Keratinocyte (primary cell): Measurements from ENCODE around the gene GPX7.

ENCODE experiments used
- EZH2 ChIP-seq: IDR thresholded peaks from one replicate; pipeline ENCODE4 v1.6.1; 2012; ENCODE audit warnings: inconsistent platforms, mild to moderate bottlenecking, low read length, moderate library complexity
- TF ChIP-seq, protein P1 (sequence below), 3 experiments: IDR thresholded peaks in 1 of 3; conservative IDR thresholded peaks in 1 of 3; optimal IDR thresholded peaks in 1 of 3; 2 replicates in 2 of 3; 3 replicates in 1 of 3; pipeline versions ENCODE3 to v1.5.1; 2011; ENCODE audit warnings: low read length in 3 of 3, mild to moderate bottlenecking in 3 of 3, moderate library complexity in 2 of 3, control low read depth in 1 of 3, inconsistent platforms in 1 of 3; ENCODE audit not compliant: insufficient read depth in 2 of 3; ENCODE audit errors: extremely low read depth in 1 of 3

DNA sequence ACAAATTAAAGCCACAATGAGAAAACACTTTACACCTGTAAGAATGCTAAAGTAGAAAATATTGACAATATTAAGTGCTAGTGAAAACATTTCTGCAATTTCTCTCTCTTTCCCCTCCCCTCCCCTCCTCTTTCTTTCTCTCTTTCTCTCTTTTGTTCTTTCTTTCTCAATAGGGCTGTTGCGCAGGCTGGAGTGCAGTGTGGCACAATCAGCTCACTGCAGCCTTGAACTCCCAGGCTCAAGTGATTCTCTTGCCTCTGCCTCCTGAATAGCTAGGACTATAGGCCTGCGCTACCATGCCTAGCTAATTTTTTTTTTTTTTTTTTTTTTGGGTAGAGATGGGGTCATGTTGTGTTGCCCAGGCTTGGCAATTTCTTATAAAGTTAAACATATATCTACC lies 24.9 kb downstream of the GPX7 start:
- TF ChIP-seq, protein P1, sequence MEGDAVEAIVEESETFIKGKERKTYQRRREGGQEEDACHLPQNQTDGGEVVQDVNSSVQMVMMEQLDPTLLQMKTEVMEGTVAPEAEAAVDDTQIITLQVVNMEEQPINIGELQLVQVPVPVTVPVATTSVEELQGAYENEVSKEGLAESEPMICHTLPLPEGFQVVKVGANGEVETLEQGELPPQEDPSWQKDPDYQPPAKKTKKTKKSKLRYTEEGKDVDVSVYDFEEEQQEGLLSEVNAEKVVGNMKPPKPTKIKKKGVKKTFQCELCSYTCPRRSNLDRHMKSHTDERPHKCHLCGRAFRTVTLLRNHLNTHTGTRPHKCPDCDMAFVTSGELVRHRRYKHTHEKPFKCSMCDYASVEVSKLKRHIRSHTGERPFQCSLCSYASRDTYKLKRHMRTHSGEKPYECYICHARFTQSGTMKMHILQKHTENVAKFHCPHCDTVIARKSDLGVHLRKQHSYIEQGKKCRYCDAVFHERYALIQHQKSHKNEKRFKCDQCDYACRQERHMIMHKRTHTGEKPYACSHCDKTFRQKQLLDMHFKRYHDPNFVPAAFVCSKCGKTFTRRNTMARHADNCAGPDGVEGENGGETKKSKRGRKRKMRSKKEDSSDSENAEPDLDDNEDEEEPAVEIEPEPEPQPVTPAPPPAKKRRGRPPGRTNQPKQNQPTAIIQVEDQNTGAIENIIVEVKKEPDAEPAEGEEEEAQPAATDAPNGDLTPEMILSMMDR (optimal IDR thresholded peaks at IDR 0.05 in 1 of 3, IDR thresholded peaks at IDR 0.05 in 1 of 3, conservative IDR thresholded peaks at IDR 0.05 in 1 of 3; ENCODE audit: extremely low read depth in 1 of 3, insufficient read depth in 2 of 3, low read length in 3 of 3): no peak
- no peak for TF ChIP-seq EZH2
